Stimulated activated CD4-positive, alpha-beta T cell treated with anti-CD3 and anti-CD28 coated beads, Interleukin-12 subunit alpha, Interleukin-12 subunit beta, amount 100 ng/mL, for 24 hours (primary cell): Measurements from ENCODE around the gene ACOT12.

ENCODE experiments used
- DNase-seq, 2 experiments: peaks; one replicate each; pipeline ENCODE4 v3.0.0-alpha.2; 2020; ENCODE audit warnings: low read depth in 2 of 2

Gene ACOT12

GRCh38 chr5:81290146-81290545 lies 103.8 kb downstream of the ACOT12 start:
- no peak for DNase-seq

- no peak for DNase-seq
Observed at GRCh38 chr5:81288021-81288433, 105.9 kb downstream of the ACOT12 start.

GRCh38 chr5:81286059-81286617 lies 107.8 kb downstream of the ACOT12 start:
- no peak for DNase-seq

GRCh38 chr5:81283976-81284375 lies 110.0 kb downstream of the ACOT12 start:
- no peak for DNase-seq
